OCI-LY7 (cell line): ENCODE data around the gene PCED1B. TPM values are rescaled to one million over a fixed set of nuclear protein-coding genes. Genes with fewer than 3 reads are reported as not detected.

Experiments used
- BruUV-seq: library from RNA; stranded (reverse); fragments of 400-500 nt; replicated peaks from 2 replicates; lab custom pipeline; 2021; lab: Mats Ljungman, UMichigan
- CTCF ChIA-PET: fragments of 300-600 bp; sonication (Branson Sonifier 250); formaldehyde crosslinking; loops from one replicate; lab custom pipeline; 2022; ENCODE audit warnings: antibody characterized with exemption; ENCODE audit not compliant: unreplicated experiment; lab: Charles Lee
- POLR2A ChIA-PET: fragments of 300-600 bp; sonication (Branson Sonifier 250); formaldehyde crosslinking; loops from one replicate; lab custom pipeline; 2022; ENCODE audit warnings: antibody characterized with exemption; lab: Charles Lee
- DNase-seq: peaks from one replicate; pipeline ENCODE4 v3.0.0-alpha.2; 2015; ENCODE audit warnings: low spot score
- H2AFZ ChIP-seq: fragments of 200-600 bp; sonication (generic), shearing (Covaris generic); 2 replicates; pipeline ENCODE4 v1.6.1; 2014; ENCODE audit warnings: mild to moderate bottlenecking, antibody characterized with exemption, low read length, moderate library complexity
- H3K27ac ChIP-seq: fragments of 200-600 bp; sonication (generic); 2 replicates; pipeline ENCODE4 v1.5.1; 2014; ENCODE audit warnings: mixed run types, low read depth, mild to moderate bottlenecking, moderate library complexity, low read length, inconsistent platforms; ENCODE audit not compliant: poor library complexity, severe bottlenecking
- H3K36me3 ChIP-seq: fragments of 200-600 bp; sonication (generic); 2 replicates; pipeline ENCODE4 v1.6.1; 2014; ENCODE audit warnings: mild to moderate bottlenecking, antibody characterized with exemption, low read length, moderate library complexity, mixed read lengths; ENCODE audit not compliant: insufficient read depth
- H3K4me1 ChIP-seq: fragments of 200-600 bp; sonication (generic); 2 replicates; pipeline ENCODE4 v1.5.1; 2014; ENCODE audit warnings: mild to moderate bottlenecking, low read length; ENCODE audit not compliant: insufficient read depth, poor library complexity, severe bottlenecking
- H3K4me2 ChIP-seq: fragments of 200-600 bp; sonication (generic); 2 replicates; pipeline ENCODE4 v1.6.1; 2014; ENCODE audit warnings: mild to moderate bottlenecking, low read length
- H3K4me3 ChIP-seq: fragments of 200-600 bp; sonication (generic); 2 replicates; pipeline ENCODE4 v1.5.1; 2014; ENCODE audit warnings: mild to moderate bottlenecking, low read depth, low read length; ENCODE audit not compliant: poor library complexity, severe bottlenecking
- H3K79me2 ChIP-seq: fragments of 200-600 bp; sonication (generic); 2 replicates; pipeline ENCODE4 v1.6.1; 2016; ENCODE audit warnings: low read depth, mild to moderate bottlenecking, low read length, moderate library complexity, mixed read lengths; ENCODE audit not compliant: insufficient read depth
- H3K9me2 ChIP-seq: fragments of 200-600 bp; sonication (generic); 2 replicates; pipeline ENCODE4 v1.6.1; 2016; ENCODE audit warnings: mild to moderate bottlenecking, low read length, mixed read lengths; ENCODE audit not compliant: insufficient read depth
- H3K9me3 ChIP-seq: fragments of 200-600 bp; sonication (generic); 2 replicates; pipeline ENCODE4 v1.6.1; 2014; ENCODE audit warnings: mild to moderate bottlenecking, mixed run types, low read length, mixed read lengths
- H4K20me1 ChIP-seq: fragments of 200-600 bp; sonication (generic); 2 replicates; pipeline ENCODE4 v1.6.1; 2014; ENCODE audit warnings: mild to moderate bottlenecking, antibody characterized with exemption, low read length, moderate library complexity, mixed read lengths; ENCODE audit not compliant: insufficient read depth
- EZH2phosphoT487 ChIP-seq: fragments of 200-600 bp; sonication (generic); IDR thresholded peaks from 2 replicates; pipeline ENCODE4 v1.6.1; 2018; ENCODE audit warnings: low read depth, borderline replicate concordance, mild to moderate bottlenecking, mixed run types, antibody characterized with exemption, low read length, moderate library complexity, mixed read lengths
- intact Hi-C: fragments of 100-400 bp; cut with micrococcal nuclease; formaldehyde crosslinking; loops from one replicate; pipeline ENCODE4 v1.10.0; 2022; ENCODE audit not compliant: unreplicated experiment
- total RNA-seq, 2 experiments: library from RNA; depleted of rRNA in 1 of 2; stranded (reverse); fragments of >200 nt in 1 of 2; shearing (Covaris generic) in 1 of 2; gene quantifications; 2 replicates each; pipeline ENCODE4 v1.2.3, GENCODE V29; 2014 to 2022
- TF ChIP-seq, protein P1 (sequence below): fragments of 200-600 bp; sonication (generic); conservative IDR thresholded peaks from 2 replicates; pipeline ENCODE4 v1.5.1; 2014; ENCODE audit warnings: mild to moderate bottlenecking, antibody characterized with exemption, low read length, moderate library complexity, mixed read lengths

PCED1B gene
- total RNA-seq, 2 experiments from 2014 or later, result 8.4 to 24.3 TPM

GRCh38 chr12:47110718-47111391 is 31.4 kb downstream of the PCED1B start:
- TF ChIP-seq, protein P1, sequence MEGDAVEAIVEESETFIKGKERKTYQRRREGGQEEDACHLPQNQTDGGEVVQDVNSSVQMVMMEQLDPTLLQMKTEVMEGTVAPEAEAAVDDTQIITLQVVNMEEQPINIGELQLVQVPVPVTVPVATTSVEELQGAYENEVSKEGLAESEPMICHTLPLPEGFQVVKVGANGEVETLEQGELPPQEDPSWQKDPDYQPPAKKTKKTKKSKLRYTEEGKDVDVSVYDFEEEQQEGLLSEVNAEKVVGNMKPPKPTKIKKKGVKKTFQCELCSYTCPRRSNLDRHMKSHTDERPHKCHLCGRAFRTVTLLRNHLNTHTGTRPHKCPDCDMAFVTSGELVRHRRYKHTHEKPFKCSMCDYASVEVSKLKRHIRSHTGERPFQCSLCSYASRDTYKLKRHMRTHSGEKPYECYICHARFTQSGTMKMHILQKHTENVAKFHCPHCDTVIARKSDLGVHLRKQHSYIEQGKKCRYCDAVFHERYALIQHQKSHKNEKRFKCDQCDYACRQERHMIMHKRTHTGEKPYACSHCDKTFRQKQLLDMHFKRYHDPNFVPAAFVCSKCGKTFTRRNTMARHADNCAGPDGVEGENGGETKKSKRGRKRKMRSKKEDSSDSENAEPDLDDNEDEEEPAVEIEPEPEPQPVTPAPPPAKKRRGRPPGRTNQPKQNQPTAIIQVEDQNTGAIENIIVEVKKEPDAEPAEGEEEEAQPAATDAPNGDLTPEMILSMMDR, result no peak
- no peak for TF ChIP-seq EZH2phosphoT487
- ChIA-PET POLR2A (interaction anchor here (0.9 kb wide), 1 partner anchor 18 kb away, joined by 3 read pairs; no protein-coding TSS in a partner anchor), CTCF (no interaction called here)
- Histone ChIP-seq H2AFZ (no peak overlapping the region), H3K9me2 (no peaks in the 10 kb centered on the region), H4K20me1 (no peaks in the 10 kb centered on the region), H3K79me2 (no peaks in the 10 kb centered on the region), H3K9me3 (no peaks in the 10 kb centered on the region), H3K4me1 (no peaks in the 10 kb centered on the region), H3K4me3 (no peak overlapping the region), H3K27ac (no peak overlapping the region), H3K36me3 (no peaks in the 10 kb centered on the region), H3K4me2 (no peak overlapping the region)
- no peak for DNase-seq
- BruUV-seq, result no TSS peak
- intact Hi-C loops, result no loop called here

DNA sequence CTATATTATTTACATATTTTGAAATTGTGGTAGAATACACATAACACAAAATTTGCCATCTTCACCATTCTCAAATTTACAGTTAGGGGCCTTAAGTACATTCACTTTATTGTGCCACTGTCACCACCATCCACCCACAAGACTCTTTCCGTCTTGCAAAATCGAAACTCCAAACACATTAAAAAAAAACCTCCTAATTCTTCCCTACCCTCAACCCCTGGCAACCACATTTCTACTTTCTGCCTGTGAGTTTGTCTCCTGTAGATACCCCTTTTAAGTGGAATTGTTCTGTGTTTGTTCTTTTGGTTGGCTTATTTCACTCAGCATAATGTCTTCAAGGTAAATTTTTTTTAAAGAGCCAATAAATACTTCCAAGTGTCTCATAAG is 32.0 kb downstream of the PCED1B start:
- Histone ChIP-seq H3K9me3 (no peaks in the 10 kb centered on the region), H3K4me1 (no peaks in the 10 kb centered on the region), H3K27ac (no peak overlapping the region), H3K9me2 (no peaks in the 10 kb centered on the region), H2AFZ (no peak overlapping the region), H3K79me2 (no peaks in the 10 kb centered on the region), H3K4me2 (no peak overlapping the region), H4K20me1 (no peaks in the 10 kb centered on the region), H3K36me3 (no peaks in the 10 kb centered on the region), H3K4me3 (no peak overlapping the region)
- no peak for TF ChIP-seq EZH2phosphoT487
- TF ChIP-seq, protein P1, result no peak
- DNase-seq, result no peak
- ChIA-PET POLR2A (no interaction called here), CTCF (no interaction called here)
- intact Hi-C loops, result no loop called here
- no TSS peak for BruUV-seq

DNA sequence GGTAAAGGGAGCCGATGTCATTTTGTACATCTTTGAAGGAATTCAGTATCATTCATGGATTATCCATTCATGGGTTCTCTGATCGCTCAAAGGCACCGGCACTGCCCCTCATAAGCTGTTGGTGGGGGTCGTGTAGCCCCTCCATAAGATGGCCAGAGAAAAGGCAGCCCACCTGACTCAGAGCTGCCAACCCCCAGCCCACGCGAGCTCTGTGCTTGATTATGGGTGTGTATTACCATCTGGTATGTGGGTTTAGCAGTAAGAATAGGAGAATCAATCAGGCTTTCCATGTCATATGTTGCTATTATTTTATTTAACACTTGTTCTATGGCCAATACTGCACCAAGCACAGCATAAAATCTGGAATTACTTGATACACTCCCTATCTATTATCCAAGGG is 32.4 kb downstream of the PCED1B start:
- DNase-seq, result no peak
- Histone ChIP-seq H3K27ac (no peak overlapping the region), H3K4me3 (no peak overlapping the region), H3K79me2 (no peaks in the 10 kb centered on the region), H2AFZ (no peak overlapping the region), H3K36me3 (no peaks in the 10 kb centered on the region), H4K20me1 (no peaks in the 10 kb centered on the region), H3K9me2 (no peaks in the 10 kb centered on the region), H3K9me3 (no peaks in the 10 kb centered on the region), H3K4me1 (no peaks in the 10 kb centered on the region), H3K4me2 (no peak overlapping the region)
- POLR2A ChIA-PET, result interaction anchor here (0.6 kb wide), 2 partner anchors 555 to 599 kb away, joined by 3 read pairs; no protein-coding TSS in a partner anchor
- BruUV-seq, result no TSS peak
- intact Hi-C loops, result no loop called here
- CTCF ChIA-PET, result no interaction called here
- TF ChIP-seq, protein P1, result no peak
- no peak for TF ChIP-seq EZH2phosphoT487
